ENCODE results near the gene RIT2.
"Not testable (repeated sequence)": the region's sequence is repeated elsewhere in the genome, so short reads cannot be mapped to it uniquely, and the experiment has no call there.

RIT2 gene

DNA sequence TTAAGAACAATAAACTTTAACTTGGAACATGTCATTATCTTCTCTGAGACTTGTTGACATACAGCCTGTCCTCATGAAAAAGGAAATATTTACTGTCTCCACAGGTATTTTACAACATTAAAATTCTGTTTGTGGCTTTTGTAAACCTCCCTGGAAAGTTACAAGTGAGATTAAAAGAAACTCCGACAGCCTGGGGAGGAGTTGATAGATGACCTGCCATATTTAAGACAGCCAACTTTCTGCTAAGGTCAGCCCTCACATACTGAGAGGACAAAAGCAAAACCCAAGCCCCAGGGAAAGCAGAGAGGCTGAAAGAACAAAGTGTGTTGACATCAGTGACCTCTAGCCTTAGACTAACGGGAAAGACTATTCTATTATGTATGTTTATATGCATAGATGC lies 350.2 kb downstream of the RIT2 start:
- no peak for DNase-seq (ENCODE audit: low read depth, low spot score)

DNA sequence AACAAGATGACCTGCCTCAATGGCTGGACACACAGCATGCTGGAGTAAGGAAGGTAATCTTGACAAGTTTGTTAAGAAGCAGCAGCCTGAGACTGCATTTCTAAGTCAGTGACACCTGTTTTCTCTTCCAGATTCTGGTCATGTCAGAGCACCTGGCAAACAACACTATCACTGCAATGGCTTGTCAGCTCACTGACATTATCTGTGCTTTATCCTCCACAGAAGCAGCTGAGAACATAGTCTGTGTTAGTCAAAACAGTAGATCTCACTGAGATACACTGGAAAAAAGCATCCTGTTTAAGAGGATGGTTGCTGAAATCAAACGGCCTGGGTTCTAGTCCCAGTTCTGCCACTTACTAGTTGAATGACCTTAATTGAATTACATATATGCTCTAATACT lies 355.2 kb downstream of the RIT2 start:
- no peak for DNase-seq (ENCODE audit: low read depth, low spot score)

- no peak for DNase-seq (ENCODE audit: low read depth, low spot score)
Observed at GRCh38 chr18:42758852-42759251, 356.6 kb downstream of the RIT2 start.

- DNase-seq (ENCODE audit: low read depth, low spot score), result no peak
Observed at GRCh38 chr18:42756214-42756613, 359.3 kb downstream of the RIT2 start.

DNA sequence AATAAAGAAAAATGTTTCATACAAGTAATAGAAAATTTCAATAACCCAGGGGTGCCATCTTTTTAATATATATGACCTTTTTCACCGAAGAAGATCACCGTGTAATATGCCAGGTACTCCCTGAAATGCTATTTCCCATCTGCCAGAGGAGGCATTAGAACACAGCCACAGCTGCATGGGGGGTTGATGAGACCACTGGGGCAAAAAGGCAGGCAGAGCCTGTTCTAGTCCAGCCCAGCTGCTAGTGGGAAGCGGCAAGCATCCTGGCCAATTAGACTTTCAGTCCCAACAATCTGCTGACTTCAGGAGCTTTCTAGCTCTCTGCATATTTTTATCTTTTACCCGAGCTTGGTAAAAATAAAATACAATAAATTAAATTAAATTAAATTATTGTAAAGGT lies 362.6 kb downstream of the RIT2 start:
- DNase-seq (ENCODE audit: low read depth, low spot score), result no peak

DNA sequence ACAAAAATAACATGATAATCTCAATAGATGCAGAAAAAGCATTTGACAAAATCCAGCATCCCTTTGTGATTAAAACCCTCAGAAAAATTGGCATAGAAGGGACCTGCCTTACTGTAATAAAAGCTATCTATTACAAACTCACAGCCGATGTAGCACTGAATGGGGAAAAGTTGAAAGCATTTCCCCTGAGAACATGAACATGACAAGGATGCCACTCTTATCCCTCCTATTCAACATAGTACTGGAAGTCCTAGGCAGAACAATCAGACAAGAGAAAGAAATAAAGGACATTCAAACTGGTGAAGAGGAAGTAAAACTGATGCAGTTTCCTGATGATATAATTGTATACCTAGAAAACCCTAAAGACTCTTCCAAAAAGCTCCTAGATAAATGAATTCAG lies 368.7 kb downstream of the RIT2 start:
- no peak for DNase-seq (ENCODE audit: low read depth, low spot score)

DNA sequence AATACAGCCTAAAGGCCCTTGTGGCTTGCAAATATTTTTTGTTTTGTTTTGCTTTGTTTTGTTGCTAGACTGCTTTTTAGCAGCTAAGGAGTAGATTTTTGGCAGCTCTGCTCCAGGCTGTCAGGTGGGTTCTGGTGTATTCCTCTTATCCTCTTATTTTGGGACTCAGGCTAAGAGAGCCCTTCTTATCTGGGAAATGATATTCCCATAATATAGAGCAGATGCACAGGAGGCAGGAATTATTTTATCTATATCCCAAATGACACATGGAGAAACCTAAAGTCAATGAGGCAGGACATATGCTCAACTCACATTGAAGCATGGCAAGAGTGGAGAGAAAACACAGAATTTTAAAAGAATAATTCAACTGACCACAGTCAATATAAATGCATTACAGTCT lies 369.6 kb downstream of the RIT2 start:
- DNase-seq (ENCODE audit: low read depth, low spot score), result no peak

DNA sequence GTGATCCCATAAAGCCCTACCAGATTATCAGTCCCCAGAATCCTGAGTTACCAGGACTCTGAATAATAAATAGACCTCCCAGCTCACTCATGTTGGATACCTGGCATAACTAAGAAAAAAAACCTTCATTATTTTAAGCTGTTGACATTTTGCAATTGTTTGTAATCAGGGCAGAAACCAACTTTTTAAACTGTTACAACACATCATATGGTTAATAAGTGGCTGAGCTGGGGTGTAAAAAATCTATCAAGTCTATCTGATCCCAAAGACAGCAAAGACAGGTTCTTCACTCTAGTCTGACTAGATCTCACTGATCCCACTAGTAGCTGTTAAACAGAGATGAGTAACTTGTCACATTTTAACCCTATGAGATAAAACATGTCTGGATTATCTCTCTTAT lies 370.3 kb downstream of the RIT2 start:
- no peak for DNase-seq (ENCODE audit: low read depth, low spot score)

DNA sequence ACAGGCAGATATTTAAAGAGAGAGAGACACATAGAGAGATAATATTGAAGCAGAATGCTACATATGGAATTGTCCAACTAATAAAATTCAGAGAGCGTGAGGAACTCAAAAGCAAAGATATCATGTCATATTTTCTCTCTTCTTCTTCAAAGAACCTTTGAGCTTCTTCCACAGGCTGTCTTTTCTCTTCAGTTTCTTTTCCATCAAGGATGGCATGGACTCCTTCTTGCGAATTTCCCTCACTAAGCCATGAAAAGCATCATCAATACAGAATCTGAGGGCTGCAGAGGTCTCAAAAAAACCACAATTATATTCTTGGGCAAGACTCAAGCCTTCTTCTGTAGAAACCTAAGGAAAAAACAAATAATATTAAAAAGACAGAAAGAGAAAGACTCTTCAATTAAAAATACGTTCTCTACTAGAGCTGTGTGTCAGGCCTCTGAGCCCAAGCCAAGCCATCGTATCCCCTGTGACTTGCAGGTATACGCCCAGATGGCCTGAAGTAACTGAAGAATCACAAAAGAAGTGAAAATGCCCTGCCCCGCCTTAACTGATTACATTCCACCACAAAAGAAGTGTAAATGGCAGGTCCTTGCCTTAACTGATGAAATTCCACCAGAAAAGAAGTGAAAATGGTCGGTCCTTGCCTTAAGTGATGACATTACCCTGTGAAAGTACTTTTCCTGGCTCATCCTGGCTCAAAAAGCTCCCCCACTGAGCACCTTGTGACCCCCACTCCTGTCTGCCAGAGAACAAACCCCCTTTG lies 371.9 kb downstream of the RIT2 start:
- DNase-seq (ENCODE audit: low read depth, low spot score), result no peak

- no peak for DNase-seq (ENCODE audit: low read depth, low spot score)
Observed at GRCh38 chr18:42742969-42743368, 372.5 kb downstream of the RIT2 start.

DNA sequence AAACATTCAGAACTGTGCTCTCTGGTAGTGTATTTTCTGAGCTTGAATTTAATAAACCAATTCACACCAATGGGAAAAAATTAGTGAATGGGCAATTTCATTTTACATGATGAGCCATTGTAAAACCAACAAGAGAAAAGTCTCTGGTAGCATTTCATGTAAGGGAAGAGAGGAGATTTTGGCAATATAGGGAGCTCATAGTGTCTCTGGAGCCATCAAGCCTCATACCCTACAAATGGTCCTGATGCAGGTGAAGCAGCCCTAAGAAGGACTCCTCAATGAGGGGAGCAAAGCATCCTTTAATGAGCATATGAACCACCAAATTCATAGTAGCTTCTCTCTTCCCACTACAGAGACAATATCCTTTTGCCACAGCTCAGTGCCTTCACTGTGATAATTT lies 373.0 kb downstream of the RIT2 start:
- DNase-seq (ENCODE audit: low read depth, low spot score), result no peak

- DNase-seq (ENCODE audit: low read depth, low spot score), result not testable (repeated sequence)
Observed at GRCh38 chr18:42741805-42742347, 373.6 kb downstream of the RIT2 start.

DNA sequence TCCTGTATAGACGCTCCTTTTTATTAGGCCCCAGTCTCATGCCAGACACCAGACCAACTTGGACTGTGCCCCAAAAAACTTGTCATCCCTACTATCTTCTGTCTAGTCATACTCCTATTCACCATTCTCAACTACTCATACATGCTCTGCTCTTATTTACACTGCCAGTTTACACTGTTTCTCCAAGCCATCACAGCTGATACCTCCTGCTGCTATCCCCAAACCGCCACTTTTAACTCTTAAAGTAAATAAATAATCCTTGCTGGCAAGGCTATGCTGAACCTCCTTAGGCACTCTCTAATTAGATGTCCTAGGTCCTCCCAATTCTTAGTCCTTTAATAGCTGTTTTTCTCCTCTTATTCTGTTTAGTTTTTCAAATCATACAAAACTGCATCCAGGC lies 374.2 kb downstream of the RIT2 start:
- not testable (repeated sequence) for DNase-seq (ENCODE audit: low read depth, low spot score)

DNA sequence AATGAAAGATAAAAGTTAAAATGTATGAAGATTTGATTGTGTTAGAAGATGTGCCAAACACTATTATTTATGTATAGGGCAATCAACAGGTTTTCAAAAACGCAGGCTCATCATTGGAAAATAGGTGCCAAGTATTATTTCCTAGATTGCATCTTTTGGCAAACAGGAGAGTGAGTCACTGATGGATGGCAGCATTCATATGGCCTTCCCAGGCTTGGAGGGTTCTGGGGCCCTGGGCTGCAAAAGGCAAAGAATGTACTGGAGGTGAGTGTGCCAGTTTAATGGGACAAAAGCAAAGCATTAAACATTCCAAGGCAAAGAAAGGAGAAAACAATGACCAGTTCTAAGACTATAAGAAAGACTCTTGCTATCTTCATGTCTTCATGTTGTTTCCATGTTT lies 379.4 kb downstream of the RIT2 start:
- DNase-seq (ENCODE audit: low read depth, low spot score), result no peak

- no peak for DNase-seq (ENCODE audit: low read depth, low spot score)
Observed at GRCh38 chr18:42734520-42734919, 381.0 kb downstream of the RIT2 start.

DNA sequence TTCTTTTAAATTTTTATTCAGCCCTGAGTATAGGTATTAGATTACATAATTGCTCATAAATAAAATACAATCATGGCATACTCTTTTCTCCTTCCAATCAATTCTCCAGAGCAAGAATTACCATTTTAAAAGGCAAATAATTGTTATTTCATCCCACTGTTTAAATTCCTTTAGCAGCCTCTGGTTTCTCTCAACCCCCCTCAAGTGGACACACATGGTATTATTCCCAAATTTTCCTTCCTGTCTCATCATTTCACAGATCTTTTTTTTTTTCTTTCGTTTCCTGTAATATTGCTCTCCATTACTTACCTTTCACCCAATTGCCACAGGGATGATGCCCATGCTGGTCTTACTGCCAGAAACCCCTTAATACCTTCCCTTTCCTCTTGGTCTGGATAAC lies 385.2 kb downstream of the RIT2 start:
- DNase-seq (ENCODE audit: low read depth, low spot score), result no peak

- DNase-seq (ENCODE audit: low read depth, low spot score), result no peak
Observed at GRCh38 chr18:42719221-42719620, 396.3 kb downstream of the RIT2 start.

DNA sequence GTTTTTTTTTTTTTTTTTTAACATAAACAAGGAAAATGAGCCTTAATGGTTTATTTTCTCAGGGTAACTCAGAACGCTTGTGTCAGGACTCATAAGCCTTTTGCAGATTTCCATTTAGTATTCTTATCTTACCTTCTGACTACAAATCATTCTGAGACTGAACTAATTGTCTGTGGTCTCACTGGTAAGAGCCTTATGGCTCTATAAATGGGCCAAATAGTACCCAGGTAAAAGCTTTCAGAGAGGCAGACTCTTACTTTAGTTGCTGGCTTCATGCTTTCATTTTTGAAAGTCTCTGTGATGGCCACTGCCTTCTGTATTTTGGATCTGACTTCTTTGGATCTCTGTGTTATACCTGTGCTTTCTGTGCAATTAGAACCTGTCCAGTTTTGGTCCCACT lies 403.4 kb downstream of the RIT2 start:
- no peak for DNase-seq (ENCODE audit: low read depth, low spot score)

GRCh38 chr18:42707080-42707479 lies 408.4 kb downstream of the RIT2 start:
- DNase-seq (ENCODE audit: low read depth, low spot score), result no peak

GRCh38 chr18:42706618-42707017 lies 408.9 kb downstream of the RIT2 start:
- no peak for DNase-seq (ENCODE audit: low read depth, low spot score)

DNA sequence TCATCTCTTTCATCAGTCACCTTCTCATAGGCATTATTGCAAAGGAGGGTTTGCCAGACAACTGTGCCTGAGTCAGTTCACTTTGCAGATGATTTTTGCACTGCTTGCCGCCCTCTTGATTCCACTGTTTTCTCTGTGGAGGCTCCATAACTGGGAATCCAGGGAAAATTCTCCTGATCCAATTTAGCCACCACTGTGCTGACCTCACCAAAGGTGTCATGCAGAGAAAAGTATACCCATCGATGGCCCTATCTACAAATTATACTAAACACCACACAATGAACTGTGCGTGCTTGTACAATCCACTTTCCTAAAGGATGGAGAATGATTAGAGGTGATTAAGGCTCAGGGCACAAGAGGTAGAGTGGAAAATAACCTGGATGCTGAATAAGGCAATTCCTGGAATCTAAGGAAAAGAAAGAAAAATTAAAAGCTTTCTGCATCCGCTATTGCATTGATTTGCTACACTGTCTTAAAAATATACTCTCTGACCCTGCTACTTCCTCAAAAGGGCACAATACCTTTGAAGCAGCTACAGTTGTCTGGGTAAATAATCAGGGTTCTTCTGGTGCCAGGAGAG lies 409.4 kb downstream of the RIT2 start:
- DNase-seq (ENCODE audit: low read depth, low spot score), result no peak
